Right renal pelvis (tissue), 4 donors: ENCODE data around the gene KAT6B. TPM values are rescaled to one million over a fixed set of nuclear protein-coding genes. Genes with fewer than 3 reads are reported as not detected.

Experiments
- DNase-seq, 4 donors: peaks; one replicate each; pipeline ENCODE4 v3.0.0-alpha.2; 2013; ENCODE audit warnings: low read depth in 4 of 4, low spot score in 3 of 4, missing footprints in 1 of 4
- polyA plus RNA-seq, 4 donors: library from polyadenylated mRNA; unstranded; fragments of 120-200 nt; gene quantifications; one replicate each; pipeline ENCODE4 v1.2.1, GENCODE V29; 2013; ENCODE audit not compliant: insufficient read length in 4 of 4

KAT6B gene
- polyA plus RNA-seq, 4 donors = 38.5 to 48.8 (median 46.0) TPM

- DNase-seq = peak; percentile 65 to 72 (median 71)
These were observed 203.5 kb downstream of the KAT6B start for GRCh38 chr10:75029857-75030256.

GRCh38 chr10:75030371-75030770, 204.0 kb downstream of the KAT6B start:
- no peak for DNase-seq

GRCh38 chr10:75032119-75032518, 205.7 kb downstream of the KAT6B start:
- DNase-seq = no peak

GRCh38 chr10:75032813-75033212, 206.4 kb downstream of the KAT6B start:
- no peak for DNase-seq

- DNase-seq = no peak
These were observed 207.2 kb downstream of the KAT6B start for GRCh38 chr10:75033399-75034130.

GRCh38 chr10:75034131-75034512, 207.7 kb downstream of the KAT6B start:
- DNase-seq = no peak

- no peak for DNase-seq
These were observed 208.4 kb downstream of the KAT6B start for GRCh38 chr10:75034714-75035258.

GRCh38 chr10:75035975-75036708, 209.7 kb downstream of the KAT6B start:
- DNase-seq = no peak

- no peak for DNase-seq
These were observed 211.1 kb downstream of the KAT6B start for GRCh38 chr10:75037171-75038153.

- no peak for DNase-seq
These were observed 211.9 kb downstream of the KAT6B start for GRCh38 chr10:75038335-75038734.

GRCh38 chr10:75040576-75040975, 214.2 kb downstream of the KAT6B start:
- no peak for DNase-seq

- no peak for DNase-seq
These were observed 216.0 kb downstream of the KAT6B start for GRCh38 chr10:75042292-75042974.

- DNase-seq = no peak
These were observed 217.1 kb downstream of the KAT6B start for GRCh38 chr10:75043256-75044131.

- DNase-seq = no peak
These were observed 222.3 kb downstream of the KAT6B start for GRCh38 chr10:75048669-75049098.

- no peak for DNase-seq
These were observed 223.1 kb downstream of the KAT6B start for GRCh38 chr10:75049316-75050148.

- DNase-seq = no peak
These were observed 223.9 kb downstream of the KAT6B start for GRCh38 chr10:75050149-75050919.

- DNase-seq = no peak
These were observed 224.9 kb downstream of the KAT6B start for GRCh38 chr10:75051308-75051707.
